Activated T-helper 17 cell treated with anti-CD3 and anti-CD28 coated beads, Interleukin-2, amount 50 U/mL, for 72 hours (primary cell): ENCODE data around the gene POU2AF2. TPM values are rescaled to one million over a fixed set of nuclear protein-coding genes. Genes with fewer than 3 reads are reported as not detected.
A peak's percentile ranks its signal among the peaks of the same experiment; 100 is the strongest.
"Not testable (repeated sequence)": the region's sequence is repeated elsewhere in the genome, so short reads cannot be mapped to it uniquely, and the experiment has no call there.

Experiments used
- ATAC-seq: fragments of 150-1000 bp; cut with Tn5 transposase; replicated peaks from 2 replicates; pipeline ENCODE4 v1.10.0; 2021; ENCODE audit warnings: mild to moderate bottlenecking, moderate library complexity
- H3K27ac Mint-ChIP-seq: one replicate; pipeline ENCODE4 v1.8.0; 2022; ENCODE audit warnings: mixed read lengths
- H3K27me3 Mint-ChIP-seq: one replicate; pipeline ENCODE4 v1.8.0; 2022; ENCODE audit warnings: mixed read lengths
- H3K36me3 Mint-ChIP-seq: one replicate; pipeline ENCODE4 v1.8.0; 2022; ENCODE audit warnings: low read depth, mild to moderate bottlenecking, mixed read lengths
- H3K4me1 Mint-ChIP-seq: one replicate; pipeline ENCODE4 v1.8.0; 2022; ENCODE audit warnings: mixed read lengths
- H3K4me3 Mint-ChIP-seq: one replicate; pipeline ENCODE4 v1.8.0; 2022; ENCODE audit warnings: mild to moderate bottlenecking, mixed read lengths
- H3K9me3 Mint-ChIP-seq: one replicate; pipeline ENCODE4 v1.8.0; 2022; ENCODE audit warnings: mixed read lengths
- total RNA-seq, 2 donors: library from RNA; stranded (reverse); gene quantifications; one replicate each; pipeline ENCODE4 v1.2.3, GENCODE V29; 2022

The POU2AF2 gene
- total RNA-seq: under 1 TPM in 1 of 2 donors, not detected in 1; 0.42 TPM

GRCh38 chr11:111245425-111245824 is at the start of gene POU2AF2:
Gene POU2AF2 (plus strand): TSS chr11:111245725. CDS start chr11:111245854, 129 bp downstream.
- peaks cover 35% of the 10 kb centered on the region for H3K27me3 Mint-ChIP-seq
- no peak within 1 kb of the TSS for H3K27ac Mint-ChIP-seq
- H3K4me3 Mint-ChIP-seq: no peak within 1 kb of the TSS
- H3K36me3 Mint-ChIP-seq: no peaks in the 10 kb centered on the region
- no peaks in the 10 kb centered on the region for H3K9me3 Mint-ChIP-seq
- H3K4me1 Mint-ChIP-seq: no peaks in the 10 kb centered on the region
- ATAC-seq: no peak

- peaks cover 18% of the 10 kb centered on the region for H3K27me3 Mint-ChIP-seq
- ATAC-seq: no peak
- no peak overlapping the region for H3K4me3 Mint-ChIP-seq
- H3K36me3 Mint-ChIP-seq: no peaks in the 10 kb centered on the region
- no peaks in the 10 kb centered on the region for H3K9me3 Mint-ChIP-seq
- no peak overlapping the region for H3K27ac Mint-ChIP-seq
- no peaks in the 10 kb centered on the region for H3K4me1 Mint-ChIP-seq
These were observed 45.5 kb upstream of the POU2AF2 start for GRCh38 chr11:111200010-111200534.

- no peak overlapping the region for H3K4me3 Mint-ChIP-seq
- no peaks in the 10 kb centered on the region for H3K4me1 Mint-ChIP-seq
- H3K9me3 Mint-ChIP-seq: no peaks in the 10 kb centered on the region
- no peak for ATAC-seq
- H3K27me3 Mint-ChIP-seq: peaks cover 12% of the 10 kb centered on the region
- H3K36me3 Mint-ChIP-seq: no peaks in the 10 kb centered on the region
- H3K27ac Mint-ChIP-seq: no peak overlapping the region
These were observed 41.3 kb upstream of the POU2AF2 start for GRCh38 chr11:111204211-111204610.

- H3K27me3 Mint-ChIP-seq: peaks cover 12% of the 10 kb centered on the region
- ATAC-seq: peak; percentile 50
- no peaks in the 10 kb centered on the region for H3K9me3 Mint-ChIP-seq
- no peaks in the 10 kb centered on the region for H3K4me1 Mint-ChIP-seq
- H3K27ac Mint-ChIP-seq: no peak overlapping the region
- H3K36me3 Mint-ChIP-seq: no peaks in the 10 kb centered on the region
- no peak overlapping the region for H3K4me3 Mint-ChIP-seq
These were observed 39.7 kb upstream of the POU2AF2 start for GRCh38 chr11:111205632-111206385.

- ATAC-seq: no peak
- Mint-ChIP-seq H3K4me1 (no peaks in the 10 kb centered on the region), H3K4me3 (no peak overlapping the region), H3K27ac (no peak overlapping the region), H3K9me3 (no peaks in the 10 kb centered on the region), H3K36me3 (no peaks in the 10 kb centered on the region), H3K27me3 (peaks cover 12% of the 10 kb centered on the region)
These were observed 39.1 kb upstream of the POU2AF2 start for GRCh38 chr11:111206472-111206871.

GRCh38 chr11:111207213-111207612 is 38.3 kb upstream of the POU2AF2 start:
- no peaks in the 10 kb centered on the region for H3K36me3 Mint-ChIP-seq
- no peaks in the 10 kb centered on the region for H3K4me1 Mint-ChIP-seq
- H3K27ac Mint-ChIP-seq: no peak overlapping the region
- ATAC-seq: no peak
- no peaks in the 10 kb centered on the region for H3K9me3 Mint-ChIP-seq
- H3K4me3 Mint-ChIP-seq: no peak overlapping the region
- H3K27me3 Mint-ChIP-seq: peaks cover 12% of the 10 kb centered on the region

- ATAC-seq: no peak
- no peak overlapping the region for H3K4me3 Mint-ChIP-seq
- H3K4me1 Mint-ChIP-seq: no peaks in the 10 kb centered on the region
- peaks cover 12% of the 10 kb centered on the region for H3K27me3 Mint-ChIP-seq
- no peaks in the 10 kb centered on the region for H3K36me3 Mint-ChIP-seq
- no peak overlapping the region for H3K27ac Mint-ChIP-seq
- no peaks in the 10 kb centered on the region for H3K9me3 Mint-ChIP-seq
These were observed 35.8 kb upstream of the POU2AF2 start for GRCh38 chr11:111209543-111210355.

GRCh38 chr11:111213256-111213655 is 32.3 kb upstream of the POU2AF2 start:
- no peak for ATAC-seq
- Mint-ChIP-seq H3K4me3 (no peak overlapping the region), H3K4me1 (no peaks in the 10 kb centered on the region), H3K27me3 (peaks cover 12% of the 10 kb centered on the region), H3K9me3 (no peaks in the 10 kb centered on the region), H3K27ac (no peak overlapping the region), H3K36me3 (no peaks in the 10 kb centered on the region)

GRCh38 chr11:111220721-111221120 is 24.8 kb upstream of the POU2AF2 start:
- Mint-ChIP-seq H3K27me3 (peaks cover 18% of the 10 kb centered on the region), H3K9me3 (no peaks in the 10 kb centered on the region), H3K4me3 (no peak overlapping the region), H3K36me3 (no peaks in the 10 kb centered on the region), H3K4me1 (peaks cover 10% of the 10 kb centered on the region), H3K27ac (no peak overlapping the region)
- no peak for ATAC-seq

- Mint-ChIP-seq H3K27ac (no peak overlapping the region), H3K27me3 (peaks cover 15% of the 10 kb centered on the region)
These were observed 24.3 kb upstream of the POU2AF2 start for GRCh38 chr11:111221208-111221607.

GRCh38 chr11:111221936-111222335 is 23.6 kb upstream of the POU2AF2 start:
- H3K27me3 Mint-ChIP-seq: peaks cover 15% of the 10 kb centered on the region
- not testable (repeated sequence) for H3K36me3 Mint-ChIP-seq, H3K4me3 Mint-ChIP-seq, H3K27ac Mint-ChIP-seq, ATAC-seq, H3K4me1 Mint-ChIP-seq, H3K9me3 Mint-ChIP-seq

More at GRCh38 chr11:111221208-111221607, 24.3 kb upstream of the POU2AF2 start:
- Mint-ChIP-seq H3K36me3 (no peaks in the 10 kb centered on the region), H3K4me1 (peaks cover 10% of the 10 kb centered on the region), H3K4me3 (no peak overlapping the region), H3K9me3 (no peaks in the 10 kb centered on the region)
- no peak for ATAC-seq

- H3K4me1 Mint-ChIP-seq, H3K36me3 Mint-ChIP-seq, ATAC-seq, H3K9me3 Mint-ChIP-seq: not testable (repeated sequence)
- Mint-ChIP-seq H3K27me3 (peaks cover 12% of the 10 kb centered on the region), H3K4me3 (peak overlapping the region; percentile 84), H3K27ac (peak overlapping the region; percentile 59)
These were observed 22.6 kb upstream of the POU2AF2 start for GRCh38 chr11:111222821-111223455.

GRCh38 chr11:111225881-111226280 is 19.6 kb upstream of the POU2AF2 start:
- H3K27ac Mint-ChIP-seq: no peak overlapping the region
- no peak overlapping the region for H3K4me3 Mint-ChIP-seq

GRCh38 chr11:111229604-111230003 is 15.9 kb upstream of the POU2AF2 start:
- Mint-ChIP-seq H3K9me3 (no peaks in the 10 kb centered on the region), H3K27ac (no peak overlapping the region), H3K36me3 (no peaks in the 10 kb centered on the region), H3K4me3 (peak overlapping the region; percentile 46), H3K27me3 (peaks cover 26% of the 10 kb centered on the region), H3K4me1 (peaks cover 6% of the 10 kb centered on the region)
- peak; percentile 19 for ATAC-seq

More at GRCh38 chr11:111225881-111226280, 19.6 kb upstream of the POU2AF2 start:
- Mint-ChIP-seq H3K36me3 (no peaks in the 10 kb centered on the region), H3K4me1 (peaks cover 16% of the 10 kb centered on the region), H3K9me3 (no peaks in the 10 kb centered on the region), H3K27me3 (peaks cover 10% of the 10 kb centered on the region)
- ATAC-seq: no peak
